ENCODE measurements around the gene MEDAG.

Gene MEDAG

GRCh38 chr13:30928978-30929377, 22.9 kb downstream of the MEDAG start:
- H3K27me3 ChIP-seq (replicated peaks): no peaks in the 10 kb centered on the region
- H3K36me3 ChIP-seq (replicated peaks): no peaks in the 10 kb centered on the region
- no peak overlapping the region for H3K4me3 ChIP-seq (ENCODE audit: low read depth, low read length)
- no peak for DNase-seq
- in situ Hi-C loops (cut with HindIII; ENCODE audit: low pct_ligation_motif_present, low sequenced_read_pairs): no loop called here
- H3K27ac ChIP-seq: no peak overlapping the region
- no peak for TF ChIP-seq CTCF (IDR thresholded peaks at IDR 0.05; ENCODE audit: low read depth, low read length, missing control alignments)

- peak; percentile 58 for TF ChIP-seq CTCF (IDR thresholded peaks at IDR 0.05; ENCODE audit: low read depth, low read length, missing control alignments)
- Histone ChIP-seq H3K27ac (no peak within 1 kb of the TSS), H3K27me3 (replicated peaks) (no peaks in the 10 kb centered on the region), H3K36me3 (replicated peaks) (no peaks in the 10 kb centered on the region), H3K4me3 (ENCODE audit: low read depth, low read length) (peak within 1 kb of the TSS; percentile 41)
- DNase-seq: peak; percentile 52
- in situ Hi-C loops (cut with HindIII; ENCODE audit: low pct_ligation_motif_present, low sequenced_read_pairs): no loop called here
Observed at GRCh38 chr13:30932481-30933353, 26.6 kb downstream of the MEDAG start, which contains the start of gene TEX26. Gene TEX26 (plus strand): TSS chr13:30932656. CDS start chr13:30932716, 60 bp downstream.

GRCh38 chr13:30933354-30933670, 27.2 kb downstream of the MEDAG start:
- in situ Hi-C loops (cut with HindIII; ENCODE audit: low pct_ligation_motif_present, low sequenced_read_pairs): no loop called here
- no peak for TF ChIP-seq CTCF (IDR thresholded peaks at IDR 0.05; ENCODE audit: low read depth, low read length, missing control alignments)
- no peaks in the 10 kb centered on the region for H3K36me3 ChIP-seq (replicated peaks)
- no peaks in the 10 kb centered on the region for H3K27me3 ChIP-seq (replicated peaks)
- no peak for DNase-seq
- no peak overlapping the region for H3K27ac ChIP-seq
- no peak overlapping the region for H3K4me3 ChIP-seq (ENCODE audit: low read depth, low read length)

- no peak overlapping the region for H3K4me3 ChIP-seq (ENCODE audit: low read depth, low read length)
- no peaks in the 10 kb centered on the region for H3K36me3 ChIP-seq (replicated peaks)
- H3K27me3 ChIP-seq (replicated peaks): no peaks in the 10 kb centered on the region
- H3K27ac ChIP-seq: no peak overlapping the region
- no peak for DNase-seq
- TF ChIP-seq CTCF (IDR thresholded peaks at IDR 0.05; ENCODE audit: low read depth, low read length, missing control alignments): peak; percentile 48
- in situ Hi-C loops (cut with HindIII; ENCODE audit: low pct_ligation_motif_present, low sequenced_read_pairs): no loop called here
Observed at GRCh38 chr13:30934381-30934780, 28.3 kb downstream of the MEDAG start.

GRCh38 chr13:30934803-30935202, 28.7 kb downstream of the MEDAG start:
- Histone ChIP-seq H3K27ac (no peak overlapping the region), H3K4me3 (ENCODE audit: low read depth, low read length) (no peak overlapping the region), H3K36me3 (replicated peaks) (no peaks in the 10 kb centered on the region), H3K27me3 (replicated peaks) (no peaks in the 10 kb centered on the region)
- in situ Hi-C loops (cut with HindIII; ENCODE audit: low pct_ligation_motif_present, low sequenced_read_pairs): no loop called here
- no peak for TF ChIP-seq CTCF (IDR thresholded peaks at IDR 0.05; ENCODE audit: low read depth, low read length, missing control alignments)
- no peak for DNase-seq

- no peak for DNase-seq
- no peak for TF ChIP-seq CTCF (IDR thresholded peaks at IDR 0.05; ENCODE audit: low read depth, low read length, missing control alignments)
- Histone ChIP-seq H3K27ac (no peak overlapping the region), H3K4me3 (ENCODE audit: low read depth, low read length) (no peak overlapping the region), H3K36me3 (replicated peaks) (no peaks in the 10 kb centered on the region), H3K27me3 (replicated peaks) (no peaks in the 10 kb centered on the region)
- in situ Hi-C loops (cut with HindIII; ENCODE audit: low pct_ligation_motif_present, low sequenced_read_pairs): no loop called here
Observed at GRCh38 chr13:30936971-30937370, 30.9 kb downstream of the MEDAG start.
